H1 (cell line): ENCODE data around the gene TAF13. TPM values are rescaled to one million over a fixed set of nuclear protein-coding genes. Genes with fewer than 3 reads are reported as not detected.

ENCODE experiments used
- CTCF ChIA-PET: fragments of 300-600 bp; sonication (Branson Sonifier 250); formaldehyde crosslinking; loops from one replicate; lab custom pipeline; 2021; ENCODE audit not compliant: partially characterized antibody; lab: Charles Lee
- POLR2A ChIA-PET: fragments of 300-600 bp; sonication (Branson Sonifier 250); formaldehyde crosslinking; loops from one replicate; lab custom pipeline; 2021; ENCODE audit warnings: inconsistent platforms; ENCODE audit not compliant: partially characterized antibody; lab: Charles Lee
- DNase-seq, 2 experiments: peaks; one replicate each; pipeline versions ENCODE4 v3.0.0 to v3.0.0-alpha.2; 2010 to 2022; ENCODE audit warnings: low spot score in 2 of 2, low read depth in 1 of 2, mixed read lengths in 1 of 2
- FAIRE-seq: peaks from 2 replicates; lab custom pipeline; 2011; peaks lifted over from hg19 to GRCh38; lab: Jason Lieb, UNC
- H2AFZ ChIP-seq: 2 replicates; pipeline ENCODE4 v1.8.1; 2012; ENCODE audit warnings: low read length, inconsistent platforms
- H2AK5ac ChIP-seq: 2 replicates; pipeline ENCODE4 v1.6.1; 2013; ENCODE audit warnings: low read depth, low read length
- H2BK120ac ChIP-seq: replicated peaks from 2 replicates; pipeline ENCODE3; 2013; ENCODE audit warnings: low read depth, low read length, inconsistent platforms
- H2BK12ac ChIP-seq: 2 replicates; pipeline ENCODE4 v1.6.1; 2013; ENCODE audit warnings: low read depth, low read length
- H2BK15ac ChIP-seq: 2 replicates; pipeline ENCODE4 v1.6.1; 2013; ENCODE audit warnings: low read length
- H2BK20ac ChIP-seq: 2 replicates; pipeline ENCODE4 v1.6.1; 2013; ENCODE audit warnings: low read length
- H2BK5ac ChIP-seq: 2 replicates; pipeline ENCODE4 v1.6.1; 2013; ENCODE audit warnings: low read depth, low read length
- H3K14ac ChIP-seq: 2 replicates; pipeline ENCODE4 v1.6.1; 2013; ENCODE audit warnings: inconsistent platforms; ENCODE audit not compliant: insufficient read length
- H3K18ac ChIP-seq: 2 replicates; pipeline ENCODE4 v1.6.1; 2013; ENCODE audit warnings: low read length; ENCODE audit errors: extremely low read depth
- H3K23ac ChIP-seq: 2 replicates; pipeline ENCODE4 v1.6.1; 2013; ENCODE audit warnings: inconsistent platforms; ENCODE audit not compliant: insufficient read length
- H3K23me2 ChIP-seq: 2 replicates; pipeline ENCODE4 v1.6.1; 2013; ENCODE audit warnings: low read depth, low read length
- H3K27ac ChIP-seq: 2 replicates; pipeline ENCODE4 v1.6.1; 2011; ENCODE audit warnings: low read depth, low read length, inconsistent platforms
- H3K27me3 ChIP-seq, 4 experiments: replicated peaks in 1 of 4; 1 replicate in 1 of 4; 2 replicates in 3 of 4; pipeline versions ENCODE4 v1.6.1 to v1.8.1; 2011 to 2013; ENCODE audit warnings: low read length in 3 of 4, mild to moderate bottlenecking in 3 of 4, inconsistent platforms in 2 of 4, mixed read lengths in 2 of 4, moderate library complexity in 1 of 4; ENCODE audit not compliant: control insufficient read depth in 3 of 4, insufficient read depth in 3 of 4; ENCODE audit errors: extremely low read depth in 1 of 4
- H3K36me3 ChIP-seq, 4 experiments: 2 replicates each; pipeline versions ENCODE4 v1.6.1 to v1.8.1; 2011 to 2013; ENCODE audit warnings: mild to moderate bottlenecking in 4 of 4, low read length in 3 of 4, moderate library complexity in 2 of 4, control low read depth in 1 of 4, inconsistent platforms in 1 of 4; ENCODE audit not compliant: insufficient read depth in 4 of 4, control insufficient read depth in 2 of 4
- H3K4ac ChIP-seq: replicated peaks from 2 replicates; pipeline ENCODE3; 2013; ENCODE audit warnings: low read length, low read depth, mixed read lengths, inconsistent platforms; ENCODE audit not compliant: insufficient read length
- H3K4me1 ChIP-seq, 4 experiments: replicated peaks in 1 of 4; 1 replicate in 1 of 4; 2 replicates in 3 of 4; pipeline versions ENCODE4 v1.6.1 to v1.8.1; 2011 to 2013; ENCODE audit warnings: low read length in 3 of 4, inconsistent platforms in 2 of 4, mixed read lengths in 1 of 4; ENCODE audit not compliant: insufficient read depth in 4 of 4, control insufficient read depth in 3 of 4
- H3K4me2 ChIP-seq, 2 experiments: 2 replicates each; pipeline versions ENCODE4 v1.6.1 to v1.8.1; 2011 to 2013; ENCODE audit warnings: low read depth in 2 of 2, low read length in 2 of 2, control low read depth in 1 of 2, inconsistent platforms in 1 of 2, mild to moderate bottlenecking in 1 of 2; ENCODE audit not compliant: insufficient read depth in 1 of 2
- H3K4me3 ChIP-seq, 4 experiments: fragments of 200-600, 300-600 bp in 1 of 4; sonication (generic), shearing (Covaris generic), sonication (Bioruptor Twin) in 1 of 4; 2 replicates each; pipeline versions ENCODE4 v1.5.1 to v1.8.1; 2011 to 2016; ENCODE audit warnings: low read length in 4 of 4, low read depth in 3 of 4, control low read depth in 2 of 4, inconsistent platforms in 2 of 4, mild to moderate bottlenecking in 2 of 4, mixed read lengths in 1 of 4, moderate library complexity in 1 of 4; ENCODE audit not compliant: insufficient read depth in 2 of 4; ENCODE audit errors: extremely low read depth in 1 of 4
- H3K56ac ChIP-seq: replicated peaks from 2 replicates; pipeline ENCODE3; 2013; ENCODE audit warnings: low read depth, mild to moderate bottlenecking, mixed read lengths, low read length, inconsistent platforms; ENCODE audit not compliant: insufficient read length
- H3K79me1 ChIP-seq: 2 replicates; pipeline ENCODE4 v1.6.1; 2013; ENCODE audit warnings: low read depth, low read length, control low read depth
- H3K79me2 ChIP-seq, 2 experiments: 2 replicates each; pipeline versions ENCODE4 v1.6.1 to v1.8.1; 2012 to 2013; ENCODE audit warnings: low read length in 2 of 2, mild to moderate bottlenecking in 2 of 2, inconsistent platforms in 1 of 2; ENCODE audit not compliant: insufficient read depth in 2 of 2, control insufficient read depth in 1 of 2
- H3K9ac ChIP-seq, 4 experiments: replicated peaks in 1 of 4; 1 replicate in 1 of 4; 2 replicates in 3 of 4; pipeline versions ENCODE4 v1.6.1 to v1.8.1; 2011 to 2013; ENCODE audit warnings: low read depth in 3 of 4, low read length in 3 of 4, control low read depth in 2 of 4, mild to moderate bottlenecking in 2 of 4, moderate library complexity in 2 of 4, inconsistent platforms in 1 of 4; ENCODE audit errors: extremely low read depth in 1 of 4
- H3K9me3 ChIP-seq, 2 experiments: 2 replicates each; pipeline versions ENCODE4 v1.6.1 to v1.8.1; 2012 to 2013; ENCODE audit warnings: mild to moderate bottlenecking in 2 of 2, moderate library complexity in 2 of 2, control low read depth in 1 of 2, inconsistent platforms in 1 of 2, low read depth in 1 of 2, low read length in 1 of 2, mixed read lengths in 1 of 2; ENCODE audit not compliant: insufficient read depth in 2 of 2
- H4K20me1 ChIP-seq, 2 experiments: replicated peaks in 1 of 2; 2 replicates each; pipeline versions ENCODE3 to v1.8.1; 2011 to 2013; ENCODE audit warnings: inconsistent platforms in 2 of 2, low read length in 2 of 2, mild to moderate bottlenecking in 1 of 2; ENCODE audit not compliant: insufficient read depth in 2 of 2, control insufficient read depth in 1 of 2
- H4K5ac ChIP-seq: 2 replicates; pipeline ENCODE4 v1.6.1; 2013; ENCODE audit warnings: low read length, low read depth, mixed read lengths, inconsistent platforms; ENCODE audit not compliant: insufficient read length
- H4K8ac ChIP-seq: 2 replicates; pipeline ENCODE4 v1.8.0; 2013; ENCODE audit warnings: mild to moderate bottlenecking, moderate library complexity, low read length, inconsistent platforms; ENCODE audit not compliant: insufficient read depth; ENCODE audit errors: extremely low read depth
- H4K91ac ChIP-seq: replicated peaks from 2 replicates; pipeline ENCODE3; 2013; ENCODE audit warnings: low read length, mixed read lengths, inconsistent platforms; ENCODE audit not compliant: insufficient read length
- BACH1 ChIP-seq: IDR thresholded peaks from 2 replicates; pipeline ENCODE4 v1.6.1; 2012; ENCODE audit warnings: low read length, improper control_type of control experiment
- BRCA1 ChIP-seq: IDR thresholded peaks from 2 replicates; pipeline ENCODE4 v1.6.1; 2012; ENCODE audit warnings: low read depth, low read length, improper control_type of control experiment
- EZH2 ChIP-seq: fragments of 200-600 bp; sonication (generic); IDR thresholded peaks from 2 replicates; pipeline ENCODE4 v1.7.1; 2012; ENCODE audit warnings: low read depth, mild to moderate bottlenecking, moderate library complexity, low read length, inconsistent platforms; ENCODE audit not compliant: severe bottlenecking
- GTF2F1 ChIP-seq: IDR thresholded peaks from 2 replicates; pipeline ENCODE4 v1.6.1; 2012; ENCODE audit warnings: low read depth, low read length, improper control_type of control experiment, borderline replicate concordance
- POU5F1 ChIP-seq: IDR thresholded peaks from 2 replicates; pipeline ENCODE4 v1.6.1; 2011; ENCODE audit warnings: low read depth, mild to moderate bottlenecking, low read length, moderate library complexity
- RAD21 ChIP-seq, 2 experiments: IDR thresholded peaks in 1 of 2; conservative IDR thresholded peaks in 1 of 2; 2 replicates each; pipeline ENCODE4 v1.6.1; 2011; ENCODE audit warnings: low read depth in 2 of 2, low read length in 2 of 2, improper control_type of control experiment in 1 of 2, inconsistent platforms in 1 of 2, mild to moderate bottlenecking in 1 of 2, moderate library complexity in 1 of 2
- SRF ChIP-seq: IDR thresholded peaks from 2 replicates; pipeline ENCODE4 v1.6.1; 2011; ENCODE audit warnings: mild to moderate bottlenecking, low read depth, low read length, moderate library complexity
- TBP ChIP-seq: IDR thresholded peaks from 2 replicates; pipeline ENCODE4 v1.6.1; 2011; ENCODE audit warnings: low read depth, low read length, improper control_type of control experiment
- TEAD4 ChIP-seq: IDR thresholded peaks from 2 replicates; pipeline ENCODE4 v1.6.1; 2012; ENCODE audit warnings: low read depth, low read length, inconsistent platforms, mixed read lengths
- YY1 ChIP-seq: IDR thresholded peaks from 2 replicates; pipeline ENCODE4 v1.6.1; 2011; ENCODE audit warnings: low read depth, mild to moderate bottlenecking, low read length
- WGBS, 2 experiments: shearing (Covaris generic) in 1 of 2; methylation state at CpG; one replicate each; pipeline versions ENCODE4 v1.1.6 to v1.1.7; 2013 to 2015; ENCODE audit warnings: low lambda C conversion rate in 2 of 2, mixed read lengths in 2 of 2, inconsistent platforms in 1 of 2, low coverage in 1 of 2, missing lambda C conversion rate in 1 of 2; ENCODE audit not compliant: insufficient replicate concordance in 2 of 2, insufficient coverage in 1 of 2, insufficient read length in 1 of 2; ENCODE audit errors: extremely low coverage in 1 of 2, missing lambda C conversion rate in 1 of 2; 5-methylcytosine and 5-hydroxymethylcytosine counted together
- polyA plus RNA-seq, 7 experiments: library from polyadenylated mRNA; depleted of rRNA in 3 of 7; stranded (reverse) in 5 of 7; unstranded in 2 of 7; fragments of >200 nt in 5 of 7; fragments of 200-250 nt in 2 of 7; gene quantifications; 1 replicate in 5 of 7; 2 replicates in 1 of 7; 4 replicates in 1 of 7; pipeline versions ENCODE4 v1.2.1 to v1.2.3, GENCODE V29; 2011 to 2013; ENCODE audit warnings: missing spikeins in 2 of 7, mixed read lengths in 2 of 7
- total RNA-seq: library from RNA; stranded (reverse); fragmentation: NEBNext Ultra II Directional; extraction: Animal tissue kit (Norgen Biotek cat#: 25700); gene quantifications from 2 replicates; pipeline ENCODE4 v1.2.1, GENCODE V29; 2021
- TF ChIP-seq, protein P1 (sequence below): IDR thresholded peaks from 2 replicates; pipeline ENCODE4 v1.6.1; 2012; ENCODE audit warnings: low read length, inconsistent platforms

Gene TAF13
- total and polyA plus RNA-seq, 2 of the 8 experiments (the other 6 are each of a cell fraction or from before 2014, with no cell fraction given), result 13.1 to 41.7 TPM

DNA sequence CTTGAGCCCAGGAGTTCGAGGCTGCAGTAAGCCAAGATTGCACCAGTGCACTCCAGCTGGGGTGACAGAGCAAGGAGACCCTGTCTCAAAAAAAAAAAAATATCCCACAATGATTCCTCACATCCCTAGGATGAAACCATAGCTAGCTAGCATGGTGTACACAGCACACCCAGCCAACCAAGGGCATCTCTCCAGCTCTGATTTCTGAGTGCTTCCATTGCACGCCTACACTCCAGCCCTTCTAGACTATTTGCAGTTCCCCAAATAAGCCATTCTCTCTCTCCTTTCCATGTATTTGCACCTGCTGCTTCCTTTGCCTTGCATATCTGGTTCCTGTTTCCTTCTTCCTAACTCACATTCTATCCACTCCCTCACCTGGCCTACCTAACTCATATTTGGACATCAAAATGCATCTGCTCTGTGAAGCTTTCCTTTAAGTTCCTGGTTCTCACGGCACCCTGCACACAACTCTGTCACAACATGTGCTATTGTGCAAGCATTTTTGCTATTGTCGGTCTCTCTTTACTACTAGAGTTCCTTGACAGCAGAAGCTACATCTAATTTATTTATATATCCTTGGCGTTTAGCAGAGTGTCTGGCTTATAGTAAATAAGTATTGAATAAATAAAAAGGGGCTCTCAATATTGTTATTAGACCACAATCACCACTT, 35.7 kb upstream of the TAF13 start:
- Histone ChIP-seq H3K18ac (no peak overlapping the region), H3K4me1 (peaks cover 0 to 9% (median 3%) of the 10 kb centered on the region in 4 experiments; a peak in 4 of 7 replicates), H2AFZ (no peak overlapping the region), H3K79me2 (no peaks in the 10 kb centered on the region), H3K23ac (no peak overlapping the region), H3K27me3 (peaks cover 15 to 45% (median 32%) of the 10 kb centered on the region in 4 experiments), H3K9ac (no peak overlapping the region), H4K20me1 (no peaks in the 10 kb centered on the region), H2BK15ac (no peak overlapping the region), H3K4me3 (no peak overlapping the region), H3K27ac (no peak overlapping the region), H3K36me3 (no peaks in the 10 kb centered on the region; a peak in 1 of 8 replicates), H3K9me3 (no peaks in the 10 kb centered on the region), H4K8ac (no peak overlapping the region), H3K56ac (no peak overlapping the region), H2BK20ac (no peak overlapping the region), H3K14ac (no peak overlapping the region), H4K91ac (no peak overlapping the region), H4K5ac (no peak overlapping the region), H2BK5ac (no peak overlapping the region), H3K4ac (no peak overlapping the region), H3K79me1 (no peaks in the 10 kb centered on the region), H3K23me2 (peaks cover 11% of the 10 kb centered on the region), H2BK120ac (no peak overlapping the region), H2AK5ac (no peak overlapping the region), H2BK12ac (no peak overlapping the region), H3K4me2 (no peak overlapping the region)
- no peak for DNase-seq
- FAIRE-seq, result no peak
- ChIA-PET CTCF (interaction anchor here (0.5 to 4.8 kb wide), 21 partner anchors 8 to 280 kb away, joined by 3 to 32 read pairs (median 3); no protein-coding TSS in a partner anchor), POLR2A (interaction anchor here (1.0 to 8.6 kb wide), 3 partner anchors 10 to 169 kb away, joined by 3 to 106 read pairs (median 5); partner anchors contain the start of gene TMEM167B)
- WGBS, 2 experiments, result 84% methylated on average over 5 of the region's 5 CpGs; no CpG with 5 or more reads in 1 of the 2 experiments
- TF ChIP-seq, protein P1, sequence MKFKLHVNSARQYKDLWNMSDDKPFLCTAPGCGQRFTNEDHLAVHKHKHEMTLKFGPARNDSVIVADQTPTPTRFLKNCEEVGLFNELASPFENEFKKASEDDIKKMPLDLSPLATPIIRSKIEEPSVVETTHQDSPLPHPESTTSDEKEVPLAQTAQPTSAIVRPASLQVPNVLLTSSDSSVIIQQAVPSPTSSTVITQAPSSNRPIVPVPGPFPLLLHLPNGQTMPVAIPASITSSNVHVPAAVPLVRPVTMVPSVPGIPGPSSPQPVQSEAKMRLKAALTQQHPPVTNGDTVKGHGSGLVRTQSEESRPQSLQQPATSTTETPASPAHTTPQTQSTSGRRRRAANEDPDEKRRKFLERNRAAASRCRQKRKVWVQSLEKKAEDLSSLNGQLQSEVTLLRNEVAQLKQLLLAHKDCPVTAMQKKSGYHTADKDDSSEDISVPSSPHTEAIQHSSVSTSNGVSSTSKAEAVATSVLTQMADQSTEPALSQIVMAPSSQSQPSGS, result no peak
- TF ChIP-seq SRF (no peak), YY1 (no peak), RAD21 (IDR thresholded peaks at IDR 0.05 in 1 of 2, conservative IDR thresholded peaks at IDR 0.05 in 1 of 2; ENCODE audit: low read depth in 2 of 2, low read length in 2 of 2) (no peak), BACH1 (no peak), GTF2F1 (no peak), BRCA1 (no peak), TEAD4 (no peak), POU5F1 (no peak), EZH2 (no peak), TBP (no peak)
